MCF 10A (cell line): ENCODE data around the gene SUGCT. TPM values are rescaled to one million over a fixed set of nuclear protein-coding genes. Genes with fewer than 3 reads are reported as not detected.

Source experiments
- BruUV-seq: library from RNA; stranded (reverse); fragments of 400-500 nt; replicated peaks from 2 replicates; lab custom pipeline; 2021; lab: Mats Ljungman, UMichigan
- CTCF ChIA-PET: fragments of 300-600 bp; sonication (Branson Sonifier 250); formaldehyde crosslinking; extraction: SDS; loops from one replicate; lab custom pipeline; 2021; ENCODE audit warnings: antibody characterized with exemption, inconsistent platforms; lab: Yijun Ruan, JAX
- POLR2A ChIA-PET: fragments of 300-600, 350-650 bp; sonication (Branson Sonifier 250); formaldehyde crosslinking; extraction: SDS; loops from one replicate; lab custom pipeline; 2020; ENCODE audit warnings: antibody characterized with exemption, inconsistent platforms; lab: Yijun Ruan, JAX
- DNase-seq: peaks from one replicate; pipeline ENCODE4 v3.0.0-alpha.2; 2018; ENCODE audit not compliant: unreplicated experiment
- H3K27ac Mint-ChIP-seq: one replicate; pipeline ENCODE4 v1.8.0; 2022; ENCODE audit warnings: mild to moderate bottlenecking, low read depth, mixed read lengths; ENCODE audit not compliant: unreplicated experiment
- H3K27me3 Mint-ChIP-seq: one replicate; pipeline ENCODE4 v1.8.0; 2022; ENCODE audit warnings: mixed read lengths; ENCODE audit not compliant: insufficient read depth, unreplicated experiment
- H3K36me3 Mint-ChIP-seq: one replicate; pipeline ENCODE4 v1.8.0; 2022; ENCODE audit warnings: mild to moderate bottlenecking, moderate library complexity, mixed read lengths; ENCODE audit not compliant: insufficient read depth, unreplicated experiment
- H3K4me1 Mint-ChIP-seq: one replicate; pipeline ENCODE4 v1.8.0; 2022; ENCODE audit warnings: mixed read lengths; ENCODE audit not compliant: insufficient read depth, unreplicated experiment
- H3K4me3 Mint-ChIP-seq: one replicate; pipeline ENCODE4 v1.8.0; 2022; ENCODE audit warnings: mild to moderate bottlenecking, moderate library complexity, mixed read lengths; ENCODE audit not compliant: unreplicated experiment
- H3K9me3 Mint-ChIP-seq: one replicate; pipeline ENCODE4 v1.8.0; 2022; ENCODE audit warnings: mixed read lengths; ENCODE audit not compliant: unreplicated experiment
- intact Hi-C: fragments of 100-400 bp; cut with micrococcal nuclease; formaldehyde crosslinking; loops from 2 replicates; pipeline ENCODE4 v1.14.1; 2022
- total RNA-seq: library from RNA; stranded (reverse); gene quantifications from 2 replicates; pipeline ENCODE4 v1.2.3, GENCODE V29; 2022
- TF ChIP-seq, protein P1 (sequence below): fragments of 200-600 bp; IDR thresholded peaks from one replicate; pipeline ENCODE4 v1.8.0; 2022; ENCODE audit warnings: antibody characterized with exemption, mild to moderate bottlenecking; ENCODE audit not compliant: unreplicated experiment

The SUGCT gene
- total RNA-seq, 1 experiment from 2014 or later, result 25.4 TPM

DNA sequence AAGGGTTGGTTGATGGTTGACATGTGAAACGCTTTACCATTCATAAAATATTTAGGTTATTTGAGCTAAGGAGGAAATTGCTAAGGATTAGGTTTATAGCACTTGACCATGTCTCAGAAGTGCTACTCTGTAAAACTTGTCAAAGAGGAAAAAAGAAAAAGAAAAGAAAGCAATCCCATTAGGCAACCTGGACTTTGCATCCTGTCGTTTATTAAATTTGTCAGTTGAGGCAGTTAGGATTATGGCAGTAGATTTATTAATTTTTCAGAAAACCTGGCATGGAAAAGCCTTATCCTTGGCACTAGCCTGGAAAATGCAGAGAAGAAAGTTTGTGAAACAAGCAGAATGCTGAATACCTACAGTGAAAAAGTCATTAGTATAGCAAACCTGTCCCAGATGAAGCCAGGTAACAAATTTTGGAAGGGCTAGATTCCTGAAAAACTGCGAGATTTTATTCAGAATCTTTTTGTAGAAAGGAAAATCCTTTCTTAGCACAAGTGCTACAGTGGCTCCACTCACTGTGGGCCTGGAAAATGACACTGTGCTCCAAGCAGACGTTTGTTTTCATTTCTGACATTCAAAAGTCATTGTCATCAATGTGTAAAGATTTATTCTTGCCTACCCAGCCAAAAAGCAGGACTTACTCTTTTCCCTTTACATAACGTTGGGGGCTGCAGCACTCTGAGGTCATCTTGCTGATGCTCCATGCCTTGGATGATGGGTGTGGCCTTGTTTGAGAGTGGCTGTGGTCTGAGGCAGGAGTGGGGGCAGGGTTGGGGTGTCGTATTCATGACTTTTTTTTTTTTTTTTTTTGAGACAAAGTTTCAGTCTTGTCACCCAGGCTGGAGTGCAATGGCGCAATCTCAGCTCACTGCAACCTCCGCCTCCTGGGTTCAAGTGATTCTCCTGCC lies 664.9 kb downstream of the SUGCT start:
- no peaks in the 10 kb centered on the region for H3K36me3 Mint-ChIP-seq

DNA sequence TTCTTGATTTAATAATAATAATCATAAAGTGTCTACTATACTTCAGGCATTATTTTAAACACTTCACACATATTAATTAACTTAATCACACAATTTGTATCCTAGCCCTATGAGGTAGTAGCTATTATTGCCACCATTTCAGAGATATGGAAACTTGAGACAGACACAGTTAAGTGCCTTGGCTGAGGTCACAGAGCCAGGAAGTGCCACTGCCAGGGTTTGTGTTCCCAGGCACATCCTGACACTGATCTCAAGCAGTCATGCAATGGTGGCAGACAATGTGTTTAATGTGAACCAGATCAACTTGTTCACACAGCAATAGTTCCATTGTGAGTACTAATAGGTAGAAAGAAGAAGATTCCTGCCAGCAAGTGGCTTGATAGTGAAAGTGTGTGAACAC lies 666.0 kb downstream of the SUGCT start:
- Mint-ChIP-seq H3K27ac (no peak overlapping the region), H3K27me3 (no peaks in the 10 kb centered on the region), H3K4me1 (no peaks in the 10 kb centered on the region), H3K4me3 (no peak overlapping the region), H3K36me3 (no peaks in the 10 kb centered on the region), H3K9me3 (no peaks in the 10 kb centered on the region)
- intact Hi-C loops, result no loop called here
- POLR2A ChIA-PET, result no interaction called here
- CTCF ChIA-PET, result interaction anchor here (1.5 kb wide), 1 partner anchor 568 kb away, joined by 5 read pairs; no protein-coding TSS in a partner anchor
- no TSS peak for BruUV-seq
- TF ChIP-seq, protein P1, sequence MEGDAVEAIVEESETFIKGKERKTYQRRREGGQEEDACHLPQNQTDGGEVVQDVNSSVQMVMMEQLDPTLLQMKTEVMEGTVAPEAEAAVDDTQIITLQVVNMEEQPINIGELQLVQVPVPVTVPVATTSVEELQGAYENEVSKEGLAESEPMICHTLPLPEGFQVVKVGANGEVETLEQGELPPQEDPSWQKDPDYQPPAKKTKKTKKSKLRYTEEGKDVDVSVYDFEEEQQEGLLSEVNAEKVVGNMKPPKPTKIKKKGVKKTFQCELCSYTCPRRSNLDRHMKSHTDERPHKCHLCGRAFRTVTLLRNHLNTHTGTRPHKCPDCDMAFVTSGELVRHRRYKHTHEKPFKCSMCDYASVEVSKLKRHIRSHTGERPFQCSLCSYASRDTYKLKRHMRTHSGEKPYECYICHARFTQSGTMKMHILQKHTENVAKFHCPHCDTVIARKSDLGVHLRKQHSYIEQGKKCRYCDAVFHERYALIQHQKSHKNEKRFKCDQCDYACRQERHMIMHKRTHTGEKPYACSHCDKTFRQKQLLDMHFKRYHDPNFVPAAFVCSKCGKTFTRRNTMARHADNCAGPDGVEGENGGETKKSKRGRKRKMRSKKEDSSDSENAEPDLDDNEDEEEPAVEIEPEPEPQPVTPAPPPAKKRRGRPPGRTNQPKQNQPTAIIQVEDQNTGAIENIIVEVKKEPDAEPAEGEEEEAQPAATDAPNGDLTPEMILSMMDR, result no peak
- DNase-seq, result no peak

More for the DNA sequence above, 664.9 kb downstream of the SUGCT start:
- POLR2A ChIA-PET, result no interaction called here
- DNase-seq, result no peak
- TF ChIP-seq, protein P1, result no peak
- intact Hi-C loops, result no loop called here
- no peaks in the 10 kb centered on the region for H3K27me3 Mint-ChIP-seq
- H3K9me3 Mint-ChIP-seq, result no peaks in the 10 kb centered on the region
- H3K4me3 Mint-ChIP-seq, result no peak overlapping the region
- no peak overlapping the region for H3K27ac Mint-ChIP-seq
- no TSS peak for BruUV-seq
- CTCF ChIA-PET, result interaction anchor here (0.7 kb wide), 1 partner anchor 83 kb away, joined by 3 read pairs; no protein-coding TSS in a partner anchor
- H3K4me1 Mint-ChIP-seq, result no peaks in the 10 kb centered on the region

DNA sequence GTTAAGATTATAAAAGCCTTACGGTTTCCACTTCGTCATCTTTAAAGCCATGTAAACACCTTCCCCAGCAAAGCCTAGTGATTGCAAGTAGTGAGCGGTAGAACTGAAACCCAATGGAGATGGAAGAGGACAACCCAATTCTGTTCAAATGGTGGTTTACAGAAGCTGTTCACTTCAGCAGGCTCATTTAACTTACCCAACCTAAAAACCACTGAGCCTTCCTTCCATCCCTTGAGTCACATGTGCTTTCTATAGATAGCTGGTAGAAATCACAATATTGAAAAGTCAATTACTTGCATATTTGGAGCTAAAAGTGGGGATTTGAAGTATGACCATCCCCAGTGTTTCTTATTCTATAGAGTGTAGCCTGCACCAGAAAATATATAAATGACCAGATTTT lies 667.7 kb downstream of the SUGCT start:
- Mint-ChIP-seq H3K36me3 (no peaks in the 10 kb centered on the region), H3K9me3 (no peaks in the 10 kb centered on the region), H3K4me3 (no peak overlapping the region), H3K4me1 (no peaks in the 10 kb centered on the region), H3K27ac (no peak overlapping the region), H3K27me3 (no peaks in the 10 kb centered on the region)
- no TSS peak for BruUV-seq
- intact Hi-C loops, result no loop called here
- CTCF ChIA-PET, result interaction anchor here (0.5 to 1.2 kb wide), 4 partner anchors 120 to 902 kb away, joined by 3 to 4 read pairs (median 3); no protein-coding TSS in a partner anchor
- TF ChIP-seq, protein P1, result no peak
- no peak for DNase-seq
- POLR2A ChIA-PET, result no interaction called here

DNA sequence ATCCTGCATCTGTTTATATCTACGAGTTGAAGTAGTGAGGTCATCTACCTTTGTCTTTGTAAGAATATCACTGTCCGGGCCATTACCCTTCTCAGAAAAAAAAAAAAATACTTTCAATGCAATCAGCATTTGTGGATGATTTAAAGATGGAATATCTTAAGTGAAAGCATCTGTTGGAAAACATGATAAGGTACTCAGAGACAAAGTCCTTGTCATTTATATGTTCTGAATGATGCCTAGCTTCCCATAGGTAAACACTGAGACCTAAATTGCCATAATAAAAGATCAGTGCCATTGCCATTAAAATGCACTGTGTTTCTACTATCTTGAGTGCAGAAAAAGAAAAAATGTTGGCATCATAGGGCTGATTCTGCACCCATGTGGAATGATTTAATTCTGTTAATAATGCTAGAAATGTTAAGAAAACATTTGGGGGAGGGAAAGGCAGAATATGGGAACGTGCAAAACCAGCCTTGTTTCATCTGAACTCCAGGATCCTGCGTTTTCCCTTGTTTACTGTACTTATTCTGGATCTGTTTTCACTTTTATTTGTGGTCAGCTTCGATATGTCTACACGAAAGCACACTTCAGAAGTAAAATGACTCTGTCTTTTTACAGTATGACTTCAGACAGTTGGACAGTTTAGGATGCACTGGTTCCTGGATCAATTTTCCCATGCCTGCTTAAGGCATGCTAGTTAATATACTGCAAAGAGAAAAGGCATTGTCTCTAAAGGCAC lies 669.8 kb downstream of the SUGCT start:
- no peaks in the 10 kb centered on the region for H3K36me3 Mint-ChIP-seq
- CTCF ChIA-PET, result interaction anchor here (0.6 to 1.1 kb wide), 2 partner anchors 105 to 573 kb away, joined by 3 read pairs; no protein-coding TSS in a partner anchor
- no TSS peak for BruUV-seq
- no peaks in the 10 kb centered on the region for H3K9me3 Mint-ChIP-seq
- no peaks in the 10 kb centered on the region for H3K27me3 Mint-ChIP-seq
- H3K4me1 Mint-ChIP-seq, result no peaks in the 10 kb centered on the region
- TF ChIP-seq, protein P1, result no peak
- no peak for DNase-seq
- no peak overlapping the region for H3K27ac Mint-ChIP-seq
- H3K4me3 Mint-ChIP-seq, result no peak overlapping the region
- intact Hi-C loops, result no loop called here
- POLR2A ChIA-PET, result no interaction called here
